Activated naive CD8-positive, alpha-beta T cell treated with anti-CD3 and anti-CD28 coated beads for 36 hours (primary cell): ENCODE data around the gene PYM1. TPM values are rescaled to one million over a fixed set of nuclear protein-coding genes. Genes with fewer than 3 reads are reported as not detected.

Source experiments
- DNase-seq: peaks from one replicate; pipeline ENCODE4 v3.0.0; 2021
- H3K27ac Mint-ChIP-seq: one replicate; pipeline ENCODE4 v1.8.0; 2022; ENCODE audit warnings: mild to moderate bottlenecking, moderate library complexity, mixed read lengths
- H3K27me3 Mint-ChIP-seq: one replicate; pipeline ENCODE4 v1.8.0; 2022; ENCODE audit warnings: mild to moderate bottlenecking, mixed read lengths
- H3K36me3 Mint-ChIP-seq: one replicate; pipeline ENCODE4 v1.8.0; 2021; ENCODE audit warnings: mild to moderate bottlenecking, mixed read lengths
- H3K4me1 Mint-ChIP-seq: one replicate; pipeline ENCODE4 v1.8.0; 2021; ENCODE audit warnings: mixed read lengths
- H3K4me3 Mint-ChIP-seq: one replicate; pipeline ENCODE4 v1.8.0; 2022; ENCODE audit warnings: mild to moderate bottlenecking, moderate library complexity, mixed read lengths
- H3K9me3 Mint-ChIP-seq: one replicate; pipeline ENCODE4 v1.8.0; 2022; ENCODE audit warnings: mixed read lengths
- total RNA-seq, 2 experiments: library from RNA; stranded (reverse); gene quantifications; one replicate each; pipeline ENCODE4 v1.2.3, GENCODE V29; 2021

PYM1 gene
- 10 to 100 TPM; 33.3 to 34.9 TPM for total RNA-seq

DNA sequence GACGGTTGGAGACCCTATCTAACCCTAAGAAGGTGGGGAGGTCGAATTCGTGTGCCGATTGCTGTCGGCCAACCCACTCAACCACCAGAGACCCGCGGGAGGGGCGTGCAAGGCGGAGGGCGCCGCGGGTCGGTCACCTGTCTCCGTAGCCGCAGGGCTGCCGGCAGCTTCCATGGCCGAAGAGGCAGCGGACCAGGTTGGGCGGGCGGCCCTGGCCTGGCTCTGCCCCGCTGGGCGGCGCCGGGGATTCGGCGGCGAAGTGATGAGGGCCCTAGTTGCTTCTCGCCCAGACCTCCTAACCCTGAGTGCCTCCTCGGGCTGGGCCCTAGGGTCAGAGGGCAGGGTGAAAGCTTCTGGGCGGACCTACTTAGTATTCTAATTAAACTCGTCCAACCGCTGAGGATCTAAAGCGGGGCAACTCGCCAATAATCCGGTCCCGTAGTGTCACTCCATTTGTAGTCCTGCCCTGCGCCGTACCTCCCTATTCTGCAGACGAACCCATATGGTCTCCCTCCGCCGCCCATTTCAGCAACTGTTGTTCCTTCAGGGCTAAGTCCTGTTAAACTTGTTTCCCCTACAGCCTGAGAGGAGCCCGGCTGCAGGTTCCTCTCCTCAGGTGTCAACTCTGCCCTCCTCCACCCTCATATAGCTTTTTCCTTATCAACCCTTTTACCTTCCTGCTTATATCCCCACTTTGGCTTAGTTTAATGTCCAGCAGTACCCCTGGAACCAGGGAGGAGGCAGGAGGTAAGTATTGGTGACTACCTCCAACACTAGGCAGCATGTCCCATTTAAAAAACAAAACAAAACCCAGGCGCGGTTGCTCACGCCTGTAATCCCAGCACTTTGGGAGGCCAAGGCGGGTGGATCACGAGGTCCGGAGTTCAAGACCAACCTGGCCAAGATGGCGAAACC is at the start of gene PYM1:
PYM1 (minus strand) TSS at position 307 of the 915 bp plus-strand sequence; CDS start at position 174, 133 bp downstream.
- Mint-ChIP-seq H3K27ac (peak within 1 kb of the TSS; percentile 99), H3K4me1 (peaks cover 37% of the 10 kb centered on the region), H3K27me3 (peaks cover 3% of the 10 kb centered on the region), H3K4me3 (peak within 1 kb of the TSS; percentile 99), H3K9me3 (no peaks in the 10 kb centered on the region), H3K36me3 (peaks cover 44% of the 10 kb centered on the region)
- DNase-seq = peak; percentile 73

DNA sequence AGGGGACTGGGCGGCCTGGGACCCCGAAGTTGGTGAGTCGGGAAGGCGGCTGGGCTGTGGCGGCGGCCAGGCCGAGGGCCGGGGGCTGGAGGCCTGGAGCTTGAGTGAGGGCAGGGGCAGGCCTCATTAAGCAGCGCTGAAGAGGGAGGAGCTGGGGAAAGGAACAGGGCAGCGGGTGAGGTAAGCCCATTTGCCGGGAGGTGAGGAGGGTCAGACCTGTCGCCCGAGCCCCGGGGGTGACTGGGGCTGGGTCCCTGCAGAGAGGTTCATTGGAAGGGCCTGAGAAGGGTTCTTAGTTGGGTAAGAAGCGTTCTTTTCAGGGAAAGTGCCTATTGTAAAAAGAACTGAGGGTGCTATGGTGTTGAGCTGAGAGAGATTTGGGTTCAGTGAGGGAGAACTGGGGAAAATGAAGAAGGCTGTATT is 46.6 kb upstream of the PYM1 start:
- peaks cover 29% of the 10 kb centered on the region for H3K4me1 Mint-ChIP-seq
- H3K36me3 Mint-ChIP-seq = peaks cover 10% of the 10 kb centered on the region

DNA sequence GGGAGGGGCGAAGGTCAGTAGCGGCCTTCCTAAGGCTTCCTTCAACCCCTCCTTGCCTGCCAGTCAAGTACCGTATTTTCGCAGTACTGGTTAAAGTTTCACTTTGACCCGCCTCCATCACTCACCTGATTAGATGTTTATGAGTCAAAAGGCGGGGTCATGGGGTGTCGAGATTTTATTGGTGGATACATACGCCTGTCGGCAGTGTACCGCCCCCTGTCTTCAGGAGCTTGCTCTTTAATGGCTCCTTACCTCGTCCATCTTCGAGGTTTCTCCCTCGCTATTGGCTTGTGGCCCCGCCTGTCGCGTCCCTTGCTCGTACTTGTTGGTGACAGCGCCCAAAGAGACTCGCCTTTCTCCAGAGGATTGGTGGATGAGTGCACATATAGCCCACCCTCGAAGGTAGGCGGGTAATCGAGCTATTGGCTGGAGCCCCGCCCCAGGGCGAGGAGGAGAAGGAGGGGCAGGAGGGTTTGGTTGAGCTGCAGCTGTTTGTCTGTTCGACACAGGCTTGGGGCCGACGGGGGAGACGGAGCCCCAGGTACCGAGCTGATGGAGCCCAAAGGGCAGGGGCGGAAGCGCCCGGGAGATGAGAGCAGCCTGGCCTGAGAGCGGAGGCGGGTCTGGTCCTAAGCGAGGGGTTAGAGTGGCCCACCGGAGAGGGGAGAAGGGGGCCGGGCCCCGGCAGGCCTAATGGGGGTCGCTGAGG is 46.1 kb upstream of the PYM1 start, which contains the start of gene RAB5B:
RAB5B (plus strand) TSS at position 480 of the 709 bp plus-strand sequence. CDS start 12,883 bp downstream, outside the sequence.
- Mint-ChIP-seq H3K27ac (no peak within 1 kb of the TSS), H3K27me3 (no peaks in the 10 kb centered on the region), H3K4me3 (no peak within 1 kb of the TSS), H3K4me1 (peaks cover 29% of the 10 kb centered on the region), H3K9me3 (no peaks in the 10 kb centered on the region), H3K36me3 (peaks cover 10% of the 10 kb centered on the region)
- peak; percentile 98 for DNase-seq

More for the DNA sequence above, 46.6 kb upstream of the PYM1 start:
- no peak overlapping the region for H3K27ac Mint-ChIP-seq
- H3K4me3 Mint-ChIP-seq = no peak overlapping the region
- DNase-seq = peak; percentile 38
- H3K9me3 Mint-ChIP-seq = no peaks in the 10 kb centered on the region
- H3K27me3 Mint-ChIP-seq = no peaks in the 10 kb centered on the region

DNA sequence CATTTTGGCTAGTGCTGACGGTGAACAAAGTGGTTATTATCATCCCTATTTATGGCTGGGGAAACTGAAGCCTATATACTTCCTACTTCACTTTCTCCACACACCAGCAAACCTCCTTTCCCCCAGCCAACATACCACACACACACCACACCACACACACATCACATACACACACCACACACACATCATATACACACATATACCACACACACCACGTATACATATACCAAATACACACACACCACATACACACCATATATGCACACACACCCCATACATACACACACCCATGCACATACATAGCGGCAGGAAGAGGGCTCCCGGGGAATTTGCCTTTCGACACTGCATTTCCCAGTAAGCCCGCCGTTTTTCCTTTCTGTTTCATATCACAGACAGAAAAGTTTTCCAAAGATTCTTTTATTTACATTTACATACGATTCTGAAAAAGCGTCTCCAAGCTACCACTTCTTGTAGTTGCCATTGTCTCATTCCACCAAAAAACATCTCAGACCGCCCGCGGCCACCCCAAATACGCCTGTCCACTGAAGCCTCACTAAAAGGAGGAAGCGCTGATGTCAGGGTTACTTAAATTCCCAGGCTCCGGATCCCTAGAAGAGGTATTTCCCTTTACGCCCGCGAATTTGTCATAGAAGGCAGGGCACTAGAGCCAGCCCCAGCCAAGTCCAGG is 45.4 kb upstream of the PYM1 start:
- Mint-ChIP-seq H3K36me3 (peaks cover 12% of the 10 kb centered on the region), H3K4me1 (peaks cover 33% of the 10 kb centered on the region), H3K4me3 (no peak overlapping the region), H3K27ac (no peak overlapping the region), H3K9me3 (no peaks in the 10 kb centered on the region), H3K27me3 (no peaks in the 10 kb centered on the region)
- no peak for DNase-seq

DNA sequence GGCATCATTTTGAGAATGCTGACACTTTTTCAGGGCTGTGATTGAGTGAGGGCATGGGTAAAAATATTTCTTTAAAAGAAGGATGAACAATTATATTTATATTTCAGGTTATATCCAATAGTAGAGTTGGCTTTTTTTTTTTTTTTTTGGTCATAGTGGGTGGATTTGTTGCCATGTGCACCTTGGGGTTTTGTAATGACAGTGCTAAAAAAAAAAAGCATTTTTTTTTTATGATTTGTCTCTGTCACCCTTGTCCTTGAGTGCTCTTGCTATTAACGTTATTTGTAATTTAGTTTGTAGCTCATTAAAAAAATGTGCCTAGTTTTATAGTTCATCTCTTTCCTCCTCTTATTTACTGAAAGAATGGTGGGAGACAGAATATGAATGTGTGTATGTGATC is 44.8 kb upstream of the PYM1 start:
- no peak for DNase-seq
- Mint-ChIP-seq H3K27ac (peak overlapping the region; percentile 8), H3K36me3 (peaks cover 18% of the 10 kb centered on the region), H3K27me3 (no peaks in the 10 kb centered on the region), H3K9me3 (no peaks in the 10 kb centered on the region), H3K4me1 (peaks cover 33% of the 10 kb centered on the region), H3K4me3 (no peak overlapping the region)

DNA sequence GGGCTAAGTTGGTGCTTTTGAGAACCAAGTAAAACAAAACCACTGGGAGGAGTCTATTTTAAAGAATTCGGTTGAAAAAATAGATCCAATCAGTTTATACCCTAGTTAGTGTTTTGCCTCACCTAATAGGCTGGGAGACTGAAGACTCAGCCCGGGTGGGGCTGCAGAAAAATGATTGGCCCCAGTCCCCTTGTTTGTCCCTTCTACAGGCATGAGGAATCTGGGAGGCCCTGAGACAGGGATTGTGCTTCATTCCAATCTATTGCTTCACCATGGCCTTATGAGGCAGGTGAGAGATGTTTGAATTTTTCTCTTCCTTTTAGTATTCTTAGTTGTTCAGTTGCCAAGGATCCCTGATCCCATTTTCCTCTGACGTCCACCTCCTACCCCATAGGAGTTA is 44.3 kb upstream of the PYM1 start:
- H3K4me1 Mint-ChIP-seq = peaks cover 30% of the 10 kb centered on the region
- no peak overlapping the region for H3K4me3 Mint-ChIP-seq
- H3K27ac Mint-ChIP-seq = peak overlapping the region; percentile 8
- peaks cover 18% of the 10 kb centered on the region for H3K36me3 Mint-ChIP-seq
- H3K9me3 Mint-ChIP-seq = no peaks in the 10 kb centered on the region
- no peaks in the 10 kb centered on the region for H3K27me3 Mint-ChIP-seq
- no peak for DNase-seq

DNA sequence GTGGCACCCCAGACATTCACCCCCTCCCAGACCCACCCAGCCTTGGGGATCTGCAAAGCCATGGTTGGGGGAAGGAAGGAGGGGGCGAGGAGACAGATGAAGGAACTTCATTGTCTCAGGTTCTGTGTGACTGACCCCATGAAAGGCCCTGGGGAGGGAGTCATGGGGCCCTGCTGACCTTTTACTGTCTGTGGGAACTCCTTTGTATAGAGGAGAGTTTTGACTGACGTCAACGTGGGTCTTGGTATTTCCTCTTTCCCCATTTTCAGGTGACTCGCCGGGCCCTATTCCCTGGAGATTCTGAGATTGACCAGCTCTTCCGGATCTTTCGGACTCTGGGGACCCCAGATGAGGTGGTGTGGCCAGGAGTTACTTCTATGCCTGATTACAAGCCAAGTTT is 43.1 kb upstream of the PYM1 start:
- Mint-ChIP-seq H3K27ac (no peak overlapping the region), H3K9me3 (no peaks in the 10 kb centered on the region), H3K27me3 (no peaks in the 10 kb centered on the region), H3K4me3 (no peak overlapping the region), H3K36me3 (peaks cover 22% of the 10 kb centered on the region), H3K4me1 (peaks cover 27% of the 10 kb centered on the region)
- DNase-seq = no peak

DNA sequence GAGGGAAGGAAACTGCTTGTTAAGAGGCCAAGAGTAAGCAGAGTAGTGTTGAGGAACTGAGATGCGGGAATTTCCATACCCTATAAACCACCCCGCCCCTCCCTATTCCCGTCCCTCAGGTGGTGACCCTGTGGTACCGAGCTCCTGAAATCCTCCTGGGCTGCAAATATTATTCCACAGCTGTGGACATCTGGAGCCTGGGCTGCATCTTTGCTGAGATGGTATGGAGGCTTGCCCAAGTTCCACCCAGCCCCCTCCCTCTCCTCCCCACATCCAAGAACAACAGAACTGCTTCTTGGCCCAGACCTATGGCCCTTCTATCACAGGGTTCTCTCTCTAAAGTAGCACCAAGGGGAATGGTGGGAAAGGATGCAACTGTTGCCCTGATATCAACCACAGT is 41.7 kb upstream of the PYM1 start:
- Mint-ChIP-seq H3K9me3 (no peaks in the 10 kb centered on the region), H3K36me3 (peaks cover 22% of the 10 kb centered on the region), H3K27ac (no peak overlapping the region), H3K4me3 (no peak overlapping the region), H3K4me1 (peaks cover 32% of the 10 kb centered on the region), H3K27me3 (no peaks in the 10 kb centered on the region)
- no peak for DNase-seq

DNA sequence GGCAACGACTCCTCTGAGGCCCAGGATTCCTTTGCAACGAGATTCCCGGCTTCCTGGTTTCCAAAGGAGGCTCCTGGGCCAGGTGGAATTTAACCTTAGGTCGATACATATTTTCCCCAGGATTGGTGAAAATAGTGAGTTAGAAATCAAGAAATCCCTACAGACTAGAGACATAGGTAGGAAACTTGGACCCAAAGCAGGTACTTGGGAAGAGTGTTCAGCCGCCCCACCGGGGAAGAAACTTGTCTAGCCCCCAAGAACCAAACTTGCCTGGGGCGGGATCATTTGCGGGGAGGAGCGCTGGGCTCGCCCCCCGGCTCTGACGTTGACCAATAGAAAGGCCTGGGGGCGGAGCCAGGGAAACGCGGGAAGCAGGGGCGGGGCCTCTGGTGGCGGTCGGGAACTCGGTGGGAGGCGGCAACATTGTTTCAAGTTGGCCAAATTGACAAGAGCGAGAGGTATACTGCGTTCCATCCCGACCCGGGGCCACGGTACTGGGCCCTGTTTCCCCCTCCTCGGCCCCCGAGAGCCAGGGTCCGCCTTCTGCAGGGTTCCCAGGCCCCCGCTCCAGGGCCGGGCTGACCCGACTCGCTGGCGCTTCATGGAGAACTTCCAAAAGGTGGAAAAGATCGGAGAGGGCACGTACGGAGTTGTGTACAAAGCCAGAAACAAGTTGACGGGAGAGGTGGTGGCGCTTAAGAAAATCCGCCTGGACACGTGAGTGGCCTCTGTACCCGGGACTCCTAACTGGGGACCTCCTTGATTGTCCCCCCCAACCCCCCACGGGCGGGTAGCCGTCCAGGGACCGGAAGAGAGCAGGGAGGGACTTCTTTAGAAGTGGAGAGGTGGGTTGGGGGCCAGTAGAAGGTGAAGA is 39.0 kb upstream of the PYM1 start, which contains the start of gene CDK2:
CDK2 (plus strand) TSS at position 423 of the 874 bp plus-strand sequence; CDS start at position 602, 179 bp downstream.
- Mint-ChIP-seq H3K36me3 (peaks cover 22% of the 10 kb centered on the region), H3K4me1 (peaks cover 25% of the 10 kb centered on the region), H3K27ac (peak within 1 kb of the TSS; percentile 92), H3K27me3 (no peaks in the 10 kb centered on the region), H3K4me3 (peak within 1 kb of the TSS; percentile 99), H3K9me3 (no peaks in the 10 kb centered on the region)
- DNase-seq = peak; percentile 92

DNA sequence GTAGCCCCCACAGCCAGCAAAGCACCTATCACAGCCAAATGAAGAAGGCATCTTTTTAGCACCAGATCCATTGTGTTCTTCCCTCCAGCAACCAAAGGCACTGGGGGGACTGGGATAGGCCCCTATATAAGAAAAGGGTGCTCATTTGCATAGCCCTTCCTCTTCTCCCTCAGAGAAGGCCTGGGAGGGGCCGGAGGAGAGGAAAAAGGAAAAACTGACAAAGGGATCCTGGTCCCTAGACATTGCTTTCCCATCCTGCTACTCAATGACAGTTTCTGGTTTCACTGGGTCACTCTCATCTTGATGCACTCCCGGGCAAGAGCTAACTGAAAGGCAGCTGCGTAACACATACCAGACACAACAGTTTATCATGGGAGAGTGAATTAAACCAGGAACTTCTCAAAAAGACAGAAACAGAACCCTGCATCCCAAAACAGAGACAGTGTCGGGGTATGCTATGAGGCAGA is 38.3 kb upstream of the PYM1 start, which contains the start of gene PMEL:
PMEL (minus strand) TSS at position 102 of the 467 bp plus-strand sequence; CDS start at position 71, 31 bp downstream.
- Mint-ChIP-seq H3K36me3 (peaks cover 19% of the 10 kb centered on the region), H3K4me3 (peak within 1 kb of the TSS; percentile 99), H3K4me1 (peaks cover 22% of the 10 kb centered on the region), H3K27ac (peak within 1 kb of the TSS; percentile 92), H3K9me3 (no peaks in the 10 kb centered on the region), H3K27me3 (no peaks in the 10 kb centered on the region)
- DNase-seq = no peak

DNA sequence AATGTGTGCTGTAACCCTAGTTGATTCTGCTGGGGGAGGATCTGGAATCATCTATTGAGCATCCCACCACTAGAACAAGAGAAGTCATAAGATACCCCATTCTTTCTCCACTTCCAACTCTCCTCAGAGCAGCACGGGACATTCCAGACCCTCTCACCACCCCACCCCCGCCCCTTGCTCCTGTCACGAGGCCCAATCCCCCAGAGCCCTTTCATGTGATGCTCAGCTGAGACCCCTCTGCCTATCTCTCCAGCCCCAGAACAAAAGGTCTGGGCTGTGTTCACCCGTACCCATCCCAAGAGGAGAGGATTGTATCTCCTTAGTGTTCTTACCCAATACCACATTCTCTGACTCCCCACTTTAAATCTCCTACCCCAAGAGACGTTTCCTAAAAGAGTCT is 37.5 kb upstream of the PYM1 start:
- Mint-ChIP-seq H3K27me3 (no peaks in the 10 kb centered on the region), H3K4me1 (peaks cover 22% of the 10 kb centered on the region), H3K27ac (no peak overlapping the region), H3K4me3 (no peak overlapping the region), H3K36me3 (peaks cover 16% of the 10 kb centered on the region), H3K9me3 (no peaks in the 10 kb centered on the region)
- no peak for DNase-seq

DNA sequence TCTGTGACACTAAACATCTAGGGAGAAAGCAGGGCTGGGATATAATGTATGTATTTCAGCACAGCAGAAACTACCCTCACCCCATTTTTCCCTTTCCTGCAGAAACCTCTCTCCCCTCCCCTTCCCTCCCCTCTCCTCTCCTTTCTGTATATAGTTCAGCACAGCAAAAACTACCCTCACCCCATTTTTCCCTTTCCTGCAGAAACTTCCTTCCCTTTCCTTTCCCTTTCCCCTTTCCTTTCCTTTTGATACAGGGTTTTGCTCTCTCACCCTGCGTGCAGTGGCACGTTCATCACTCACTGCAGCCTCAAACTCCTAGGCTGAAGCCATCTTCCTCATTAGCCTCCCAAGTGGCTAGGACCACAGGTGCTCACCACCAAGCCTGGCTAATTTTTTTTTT is 36.1 kb upstream of the PYM1 start:
- H3K9me3 Mint-ChIP-seq = no peaks in the 10 kb centered on the region
- peaks cover 16% of the 10 kb centered on the region for H3K36me3 Mint-ChIP-seq
- H3K27ac Mint-ChIP-seq = peak overlapping the region; percentile 8
- H3K4me3 Mint-ChIP-seq = no peak overlapping the region
- peaks cover 22% of the 10 kb centered on the region for H3K4me1 Mint-ChIP-seq
- no peak for DNase-seq
- no peaks in the 10 kb centered on the region for H3K27me3 Mint-ChIP-seq

DNA sequence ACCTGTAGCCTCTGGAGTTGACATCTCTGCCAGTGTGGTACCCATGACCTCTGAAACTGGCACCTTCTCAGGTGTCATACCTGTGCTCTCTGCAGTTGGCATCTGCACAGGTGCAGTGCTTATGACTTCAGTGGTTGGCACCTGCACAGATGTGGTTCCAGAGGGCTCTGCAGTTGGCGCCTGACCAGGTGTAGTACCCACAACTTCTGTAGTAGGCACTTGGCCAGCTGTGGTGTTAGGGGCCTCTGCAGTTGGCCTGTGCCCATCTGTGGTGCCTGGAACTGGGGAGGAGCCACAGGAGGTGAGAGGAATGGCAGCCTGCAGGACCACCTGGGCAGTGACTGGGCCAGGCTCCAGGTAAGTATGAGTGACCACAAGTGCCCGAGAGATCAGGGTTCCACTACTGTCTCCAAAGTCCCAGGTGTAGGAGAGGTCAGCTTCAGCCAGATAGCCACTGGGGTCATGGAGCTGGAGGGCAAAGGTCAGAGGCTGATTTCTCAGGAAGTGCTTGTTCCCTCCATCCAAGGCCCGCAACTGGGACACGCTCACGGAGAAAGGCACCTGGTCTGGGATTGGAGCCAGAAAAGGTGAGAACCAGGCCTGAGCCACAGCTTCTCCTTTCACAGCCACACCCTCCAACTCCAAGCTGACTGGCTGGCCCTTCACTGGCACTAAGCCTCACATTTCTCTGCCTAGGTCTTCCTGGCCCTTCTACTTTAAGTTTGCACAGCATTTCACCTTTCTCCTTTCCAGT is 29.6 kb upstream of the PYM1 start:
- peaks cover 13% of the 10 kb centered on the region for H3K4me1 Mint-ChIP-seq
- no peak overlapping the region for H3K4me3 Mint-ChIP-seq
- no peak for DNase-seq
- no peak overlapping the region for H3K27ac Mint-ChIP-seq
- no peaks in the 10 kb centered on the region for H3K9me3 Mint-ChIP-seq
- H3K27me3 Mint-ChIP-seq = no peaks in the 10 kb centered on the region
- H3K36me3 Mint-ChIP-seq = peaks cover 6% of the 10 kb centered on the region
